Endothelial cell of umbilical vein (primary cell): ENCODE data around the gene CENPP. TPM values are rescaled to one million over a fixed set of nuclear protein-coding genes. Genes with fewer than 3 reads are reported as not detected.

ENCODE experiments used
- BruUV-seq: library from RNA; stranded (reverse); fragments of 400-500 nt; replicated peaks from 2 replicates; lab custom pipeline; 2021; lab: Mats Ljungman, UMichigan
- CTCF ChIA-PET: fragments of 300-600, 350-600 bp; sonication (Branson Sonifier 250); formaldehyde crosslinking; loops from one replicate; lab custom pipeline; 2021; ENCODE audit warnings: antibody characterized with exemption, inconsistent platforms; lab: Charles Lee
- POLR2A ChIA-PET: fragments of 300-600, 350-600 bp; sonication (Branson Sonifier 250); formaldehyde crosslinking; loops from one replicate; lab custom pipeline; 2021; ENCODE audit warnings: antibody characterized with exemption, inconsistent platforms; lab: Charles Lee
- DNase-seq: peaks from one replicate; pipeline ENCODE4 v3.0.0-alpha.2; 2011; ENCODE audit warnings: low read depth, low spot score
- FAIRE-seq: peaks from 2 replicates; lab custom pipeline; 2011; peaks lifted over from hg19 to GRCh38; lab: Jason Lieb, UNC
- H2AFZ ChIP-seq: 2 replicates; pipeline ENCODE4 v1.6.0; 2012; ENCODE audit warnings: low read depth, low read length, control low read depth, inconsistent platforms
- H3K27ac ChIP-seq: 2 replicates; pipeline ENCODE4 v1.5.1; 2011; ENCODE audit warnings: low read depth, mild to moderate bottlenecking, control low read depth, low read length, moderate library complexity; ENCODE audit not compliant: insufficient read depth
- H3K27me3 ChIP-seq, 2 experiments: 2 replicates each; pipeline versions ENCODE4 v1.6.0 to v1.6.1; 2011; ENCODE audit warnings: low read length in 2 of 2, mixed read lengths in 1 of 2; ENCODE audit not compliant: control insufficient read depth in 2 of 2, insufficient read depth in 2 of 2
- H3K36me3 ChIP-seq, 2 experiments: 2 replicates in 1 of 2; 3 replicates in 1 of 2; pipeline ENCODE4 v1.5.1; 2011; ENCODE audit warnings: low read length in 2 of 2, mild to moderate bottlenecking in 1 of 2, moderate library complexity in 1 of 2; ENCODE audit not compliant: control insufficient read depth in 2 of 2, insufficient read depth in 2 of 2; ENCODE audit errors: extremely low read depth in 1 of 2
- H3K4me1 ChIP-seq: 3 replicates; pipeline ENCODE4 v1.5.1; 2011; ENCODE audit warnings: mild to moderate bottlenecking, low read length; ENCODE audit not compliant: control insufficient read depth, insufficient read depth; ENCODE audit errors: extremely low read depth
- H3K4me2 ChIP-seq: 2 replicates; pipeline ENCODE4 v1.6.1; 2011; ENCODE audit warnings: low read length, control low read depth, mixed read lengths; ENCODE audit not compliant: insufficient read depth
- H3K4me3 ChIP-seq, 3 experiments: fragments of 200-600 bp in 1 of 3; sonication (generic), shearing (Covaris generic) in 1 of 3; replicated peaks in 1 of 3; 2 replicates each; pipeline ENCODE4 v1.5.1; 2011 to 2016; ENCODE audit warnings: control low read depth in 3 of 3, low read length in 3 of 3, mild to moderate bottlenecking in 2 of 3, inconsistent platforms in 1 of 3, low read depth in 1 of 3, moderate library complexity in 1 of 3; ENCODE audit not compliant: insufficient read depth in 1 of 3
- H3K79me2 ChIP-seq: 2 replicates; pipeline ENCODE4 v1.6.0; 2012; ENCODE audit warnings: low read length, inconsistent platforms; ENCODE audit not compliant: control insufficient read depth, insufficient read depth
- H3K9ac ChIP-seq: replicated peaks from 2 replicates; pipeline ENCODE3; 2011; ENCODE audit warnings: low read length, control low read depth; ENCODE audit not compliant: insufficient read depth; ENCODE audit errors: extremely low read depth
- H3K9me1 ChIP-seq: replicated peaks from 3 replicates; pipeline ENCODE4 v1.6.0; 2011; ENCODE audit warnings: mild to moderate bottlenecking, low read length; ENCODE audit not compliant: control insufficient read depth, insufficient read depth; ENCODE audit errors: extremely low read depth
- H3K9me3 ChIP-seq: replicated peaks from 2 replicates; pipeline ENCODE4 v1.5.1; 2012; ENCODE audit warnings: low read length, inconsistent platforms; ENCODE audit not compliant: control insufficient read depth, insufficient read depth
- H4K20me1 ChIP-seq: replicated peaks from 2 replicates; pipeline ENCODE3; 2011; ENCODE audit warnings: mild to moderate bottlenecking, low read length; ENCODE audit not compliant: control insufficient read depth, insufficient read depth; ENCODE audit errors: extremely low read depth
- EZH2 ChIP-seq: IDR thresholded peaks from 2 replicates; pipeline ENCODE4 v1.6.1; 2012; ENCODE audit warnings: borderline replicate concordance, low read depth, mild to moderate bottlenecking, moderate library complexity, low read length, inconsistent platforms; ENCODE audit not compliant: severe bottlenecking
- FOS ChIP-seq: IDR thresholded peaks from 2 replicates; pipeline ENCODE4 v1.6.1; 2011; ENCODE audit warnings: mild to moderate bottlenecking, low read length, moderate library complexity, borderline replicate concordance; ENCODE audit not compliant: insufficient read depth
- GATA2 ChIP-seq: IDR thresholded peaks from 2 replicates; pipeline ENCODE4 v1.7.0; 2011; ENCODE audit warnings: low read depth, mild to moderate bottlenecking, moderate library complexity, mixed read lengths, low read length; ENCODE audit not compliant: insufficient read length, insufficient read depth
- JUN ChIP-seq: IDR thresholded peaks from 2 replicates; pipeline ENCODE4 v1.6.1; 2011; ENCODE audit warnings: borderline replicate concordance, low read depth; ENCODE audit not compliant: insufficient read length, insufficient read depth
- MYC ChIP-seq: IDR thresholded peaks from one replicate; pipeline ENCODE4 v1.6.1; 2011; ENCODE audit warnings: mild to moderate bottlenecking, low read depth, low read length
- POLR2A ChIP-seq: IDR thresholded peaks from 2 replicates; pipeline ENCODE4 v1.6.1; 2012; ENCODE audit warnings: low read depth, mild to moderate bottlenecking, control low read depth, low read length
- POLR2AphosphoS5 ChIP-seq: IDR thresholded peaks from 2 replicates; pipeline ENCODE4 v1.6.1; 2012; ENCODE audit warnings: low read depth, mild to moderate bottlenecking, control low read depth, low read length, moderate library complexity; ENCODE audit not compliant: insufficient read depth
- dilution Hi-C: fragments of 300-500 bp; cut with MboI; formaldehyde crosslinking; loops from one replicate; pipeline ENCODE4 v1.15.0; 2019; ENCODE audit warnings: low sequenced_read_pairs; ENCODE audit not compliant: extremely low pct_ligation_motif_present
- intact Hi-C: fragments of 100-400 bp; cut with micrococcal nuclease; formaldehyde crosslinking; loops from one replicate; pipeline ENCODE4 v1.10.0; 2022
- polyA plus RNA-seq, 4 experiments: library from polyadenylated mRNA; depleted of rRNA in 3 of 4; stranded (reverse) in 3 of 4; unstranded in 1 of 4; fragments of >200 nt; gene quantifications; 2 replicates each; pipeline versions ENCODE4 v1.2.1 to v1.2.3, GENCODE V29; 2011 to 2012; ENCODE audit warnings: missing spikeins in 1 of 4
- total RNA-seq: library from RNA; stranded (reverse); gene quantifications from 2 replicates; pipeline ENCODE4 v1.2.3, GENCODE V29; 2021
- TF ChIP-seq, protein P1 (sequence below), 2 donors: IDR thresholded peaks; 1 replicate in 1 of 2; 2 replicates in 1 of 2; pipeline ENCODE4 v1.5.1; 2011; ENCODE audit warnings: low read length in 2 of 2, mild to moderate bottlenecking in 2 of 2, moderate library complexity in 2 of 2, control low read depth in 1 of 2, inconsistent platforms in 1 of 2, low read depth in 1 of 2; ENCODE audit not compliant: insufficient read depth in 1 of 2; ENCODE audit errors: extremely low read depth in 1 of 2
- TF ChIP-seq, protein P2 (sequence below): IDR thresholded peaks from 2 replicates; pipeline ENCODE4 v1.6.1; 2011; ENCODE audit not compliant: insufficient read depth, insufficient read length

CENPP gene
- total and polyA plus RNA-seq, 2 donors (not counting 3 experiments of a cell fraction or from before 2014, with no cell fraction given): 1.2 to 12.0 TPM

DNA sequence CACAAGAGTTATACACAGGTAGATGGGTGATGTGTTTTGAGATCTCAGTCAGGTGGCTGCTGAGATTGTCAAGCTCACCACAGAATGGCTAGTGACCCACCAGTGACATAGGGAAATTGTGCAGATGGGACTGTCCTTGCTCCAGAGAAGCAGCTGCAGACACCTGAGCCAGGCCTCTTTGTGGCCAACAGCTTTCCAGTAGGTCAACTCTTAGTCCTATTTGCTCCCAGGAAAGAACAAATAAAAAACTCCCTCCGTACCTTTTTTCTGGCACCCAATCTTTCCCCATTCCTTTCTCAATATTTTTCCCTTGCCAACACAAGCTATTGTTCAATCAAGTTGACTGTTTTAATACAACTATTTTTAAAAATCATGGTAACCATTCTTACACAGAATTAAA, 46.5 kb upstream of the CENPP start:
- no peak overlapping the region for H3K27ac ChIP-seq
- no peak overlapping the region for H3K4me2 ChIP-seq
- intact Hi-C loops (no loop called here), dilution Hi-C loops (no loop called here)
- H3K36me3 ChIP-seq: peaks cover 26 to 44% of the 10 kb centered on the region in 2 experiments
- H3K9ac ChIP-seq: no peak overlapping the region
- ChIA-PET CTCF (interaction anchor here (0.7 to 1.2 kb wide), 4 partner anchors 9 to 160 kb away, joined by 3 read pairs; no protein-coding TSS in a partner anchor), POLR2A (no interaction called here)
- no peaks in the 10 kb centered on the region for H3K4me1 ChIP-seq
- H3K27me3 ChIP-seq: no peaks in the 10 kb centered on the region
- no peak for DNase-seq
- peaks cover 5% of the 10 kb centered on the region for H3K79me2 ChIP-seq
- no peaks in the 10 kb centered on the region for H3K9me1 ChIP-seq
- no peaks in the 10 kb centered on the region for H4K20me1 ChIP-seq
- TF ChIP-seq GATA2: no peak
- no peak overlapping the region for H3K4me3 ChIP-seq
- no peak overlapping the region for H2AFZ ChIP-seq
- no peaks in the 10 kb centered on the region for H3K9me3 ChIP-seq
- no peak for FAIRE-seq
- no TSS peak for BruUV-seq

DNA sequence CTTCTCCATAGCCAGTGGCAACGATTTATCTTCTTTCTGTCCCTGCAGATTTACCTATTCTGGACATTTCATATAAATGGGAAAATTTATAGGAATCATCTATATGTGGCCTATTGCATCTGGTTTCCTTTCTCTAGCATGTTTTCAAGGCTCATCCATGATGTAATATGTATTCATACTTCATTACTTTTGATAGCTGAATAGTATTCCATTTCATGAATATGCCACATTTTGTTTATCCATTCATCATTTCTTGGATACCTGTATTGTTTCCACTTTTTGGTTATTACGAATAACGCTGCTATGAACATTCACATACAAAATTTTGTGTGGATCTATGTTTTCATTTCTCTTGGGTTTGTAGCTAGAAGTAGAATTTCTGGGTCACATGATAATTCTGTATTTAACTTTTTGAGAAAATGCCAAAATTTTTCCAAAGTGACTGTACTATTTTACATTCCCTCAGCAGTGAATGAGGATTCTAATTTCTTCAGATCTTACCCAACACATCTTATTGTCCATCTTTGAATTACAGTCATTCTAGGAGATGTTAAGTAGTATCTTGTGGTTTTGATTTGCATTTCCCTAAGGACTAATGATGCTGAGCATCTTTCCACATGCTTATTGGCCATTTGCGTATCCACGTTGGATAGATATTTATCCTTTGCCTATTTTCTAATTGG, 35.9 kb upstream of the CENPP start:
- H3K36me3 ChIP-seq: peaks cover 0 to 25% of the 10 kb centered on the region in 2 experiments
- no peak for FAIRE-seq
- no TSS peak for BruUV-seq

More for the DNA sequence above, 35.9 kb upstream of the CENPP start:
- CTCF ChIA-PET: interaction anchor here (1.2 to 1.4 kb wide), 3 partner anchors 39 to 150 kb away, joined by 3 read pairs; no protein-coding TSS in a partner anchor
- Histone ChIP-seq H3K27me3 (no peaks in the 10 kb centered on the region), H3K4me2 (no peak overlapping the region), H3K79me2 (peaks cover 75% of the 10 kb centered on the region), H4K20me1 (no peaks in the 10 kb centered on the region), H3K27ac (no peak overlapping the region), H2AFZ (no peak overlapping the region), H3K9me3 (no peaks in the 10 kb centered on the region), H3K4me3 (no peak overlapping the region), H3K9me1 (no peaks in the 10 kb centered on the region), H3K9ac (no peak overlapping the region), H3K4me1 (peaks cover 22% of the 10 kb centered on the region)
- dilution Hi-C loops: no loop called here
- no peak for DNase-seq
- POLR2A ChIA-PET: no interaction called here
- intact Hi-C loops: loop anchor here (10.0 kb wide), 1 partner anchor 415 kb away; no protein-coding TSS in a partner anchor
- TF ChIP-seq, protein P1, sequence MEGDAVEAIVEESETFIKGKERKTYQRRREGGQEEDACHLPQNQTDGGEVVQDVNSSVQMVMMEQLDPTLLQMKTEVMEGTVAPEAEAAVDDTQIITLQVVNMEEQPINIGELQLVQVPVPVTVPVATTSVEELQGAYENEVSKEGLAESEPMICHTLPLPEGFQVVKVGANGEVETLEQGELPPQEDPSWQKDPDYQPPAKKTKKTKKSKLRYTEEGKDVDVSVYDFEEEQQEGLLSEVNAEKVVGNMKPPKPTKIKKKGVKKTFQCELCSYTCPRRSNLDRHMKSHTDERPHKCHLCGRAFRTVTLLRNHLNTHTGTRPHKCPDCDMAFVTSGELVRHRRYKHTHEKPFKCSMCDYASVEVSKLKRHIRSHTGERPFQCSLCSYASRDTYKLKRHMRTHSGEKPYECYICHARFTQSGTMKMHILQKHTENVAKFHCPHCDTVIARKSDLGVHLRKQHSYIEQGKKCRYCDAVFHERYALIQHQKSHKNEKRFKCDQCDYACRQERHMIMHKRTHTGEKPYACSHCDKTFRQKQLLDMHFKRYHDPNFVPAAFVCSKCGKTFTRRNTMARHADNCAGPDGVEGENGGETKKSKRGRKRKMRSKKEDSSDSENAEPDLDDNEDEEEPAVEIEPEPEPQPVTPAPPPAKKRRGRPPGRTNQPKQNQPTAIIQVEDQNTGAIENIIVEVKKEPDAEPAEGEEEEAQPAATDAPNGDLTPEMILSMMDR (IDR thresholded peaks at IDR 0.05; ENCODE audit: extremely low read depth in 1 of 2, insufficient read depth in 1 of 2, low read depth in 1 of 2, low read length in 2 of 2): no peak
- TF ChIP-seq JUN (no peak), MYC (no peak), POLR2AphosphoS5 (no peak), FOS (no peak), POLR2A (no peak), GATA2 (no peak), EZH2 (no peak)
- TF ChIP-seq, protein P2, sequence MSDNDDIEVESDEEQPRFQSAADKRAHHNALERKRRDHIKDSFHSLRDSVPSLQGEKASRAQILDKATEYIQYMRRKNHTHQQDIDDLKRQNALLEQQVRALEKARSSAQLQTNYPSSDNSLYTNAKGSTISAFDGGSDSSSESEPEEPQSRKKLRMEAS: no peak
